GM19468 (cell line): ENCODE data around the gene RNF11.
A peak's percentile ranks its signal among the peaks of the same experiment; 100 is the strongest.
"Not testable (repeated sequence)": the region's sequence is repeated elsewhere in the genome, so short reads cannot be mapped to it uniquely, and the experiment has no call there.

ENCODE experiments used
- ATAC-seq: cut with Tn5 transposase; IDR thresholded peaks from one replicate; pipeline ENCODE4 v1.9.1; 2021; ENCODE audit warnings: mild to moderate bottlenecking, moderate library complexity, moderate number of reproducible peaks; ENCODE audit not compliant: unreplicated experiment; ENCODE audit errors: extremely low read depth

The RNF11 gene, protein sequence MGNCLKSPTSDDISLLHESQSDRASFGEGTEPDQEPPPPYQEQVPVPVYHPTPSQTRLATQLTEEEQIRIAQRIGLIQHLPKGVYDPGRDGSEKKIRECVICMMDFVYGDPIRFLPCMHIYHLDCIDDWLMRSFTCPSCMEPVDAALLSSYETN

GRCh38 chr1:51235673-51236530, at the start of gene RNF11:
RNF11 (plus strand) TSS chr1:51236273; CDS start chr1:51236757, 484 bp downstream.
- ATAC-seq, result peak; percentile 74

DNA sequence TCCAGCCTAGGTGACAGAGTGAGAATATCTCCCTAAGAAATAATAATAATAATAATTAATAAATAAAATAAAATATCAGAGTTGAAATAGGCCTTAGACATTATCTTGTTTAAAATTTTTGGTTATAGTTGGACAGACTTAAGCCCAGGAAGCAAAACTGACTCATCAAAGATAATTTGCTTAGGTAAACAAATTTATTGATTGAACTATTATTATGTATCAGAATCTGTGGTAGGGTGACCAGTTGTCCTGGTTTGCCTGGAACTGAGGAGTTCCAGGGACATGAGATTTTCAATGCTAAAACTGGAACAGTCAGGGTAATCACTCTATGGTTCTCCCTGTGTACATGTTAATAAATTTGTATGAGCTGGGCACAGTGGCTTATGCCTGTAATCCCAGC, 47.8 kb upstream of the RNF11 start:
- no peak for ATAC-seq

- ATAC-seq, result no peak
These were observed 46.5 kb upstream of the RNF11 start for GRCh38 chr1:51189421-51190073.

DNA sequence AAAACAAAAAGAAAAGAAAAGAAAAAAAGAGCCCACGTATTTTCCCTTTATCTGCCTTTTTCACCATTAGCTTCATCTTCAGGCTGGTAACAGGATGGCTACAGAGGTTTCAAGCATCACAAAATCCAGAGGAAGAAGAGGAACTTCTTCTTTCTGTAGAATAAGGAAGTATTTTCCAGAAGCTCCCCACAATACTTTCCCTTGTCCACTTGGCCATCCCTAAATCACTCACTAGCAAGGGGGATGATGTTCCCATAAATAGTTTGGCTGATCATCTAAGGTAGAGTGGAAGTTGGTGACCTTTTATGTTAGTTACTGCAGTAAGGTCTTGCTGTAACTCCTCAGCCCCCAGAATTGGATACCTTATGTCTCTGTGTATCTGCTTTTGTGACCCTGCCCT, 45.1 kb upstream of the RNF11 start:
- no peak for ATAC-seq

GRCh38 chr1:51192213-51192843, 43.7 kb upstream of the RNF11 start:
- ATAC-seq, result no peak

DNA sequence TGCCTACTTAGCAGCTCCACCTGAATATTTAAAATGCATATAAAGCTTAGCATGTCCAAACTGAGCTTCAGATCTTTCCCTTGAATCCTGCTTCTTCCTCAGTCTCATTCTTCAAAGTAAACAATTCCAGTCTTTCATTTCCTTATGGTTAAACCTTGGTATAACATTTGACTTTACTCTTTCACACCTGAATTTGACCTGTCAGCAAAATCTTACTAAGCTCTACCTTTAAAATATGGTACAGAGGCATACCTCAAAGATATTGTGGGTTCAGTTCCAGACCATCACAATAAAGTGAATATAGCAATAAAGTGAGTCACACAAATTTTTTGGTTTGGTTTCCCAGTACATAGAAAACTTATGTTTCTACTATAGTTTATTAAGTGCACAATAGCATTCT, 42.5 kb upstream of the RNF11 start:
- ATAC-seq, result no peak

- ATAC-seq, result peak; percentile 81
These were observed 32.8 kb upstream of the RNF11 start for GRCh38 chr1:51203121-51203873.

DNA sequence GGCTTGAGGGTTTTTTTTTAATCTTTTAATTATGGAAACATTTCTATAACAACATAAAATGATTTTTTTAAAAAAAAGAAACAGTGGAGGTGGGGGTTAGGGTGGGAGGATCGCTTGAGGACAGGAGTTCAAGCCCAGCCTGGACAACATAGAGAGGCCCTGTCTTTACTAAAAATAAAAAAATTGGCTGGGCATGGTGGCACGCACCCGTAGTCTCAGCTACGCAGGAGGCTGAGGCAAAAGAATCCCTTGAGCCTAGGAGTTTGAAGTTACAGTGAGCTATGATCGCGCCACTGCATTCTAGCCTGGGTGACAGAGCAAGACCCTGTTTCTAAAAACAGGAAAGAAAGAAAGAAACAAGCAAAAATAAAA, 32.2 kb upstream of the RNF11 start:
- ATAC-seq, result no peak

GRCh38 chr1:51210055-51210454, 26.0 kb upstream of the RNF11 start:
- no peak for ATAC-seq

- ATAC-seq, result no peak
These were observed 25.4 kb upstream of the RNF11 start for GRCh38 chr1:51210676-51211075.

GRCh38 chr1:51214615-51215131, 21.4 kb upstream of the RNF11 start:
- ATAC-seq, result no peak

- no peak for ATAC-seq
These were observed 20.9 kb upstream of the RNF11 start for GRCh38 chr1:51215169-51215568.

GRCh38 chr1:51216631-51217030, 19.4 kb upstream of the RNF11 start:
- ATAC-seq, result no peak

DNA sequence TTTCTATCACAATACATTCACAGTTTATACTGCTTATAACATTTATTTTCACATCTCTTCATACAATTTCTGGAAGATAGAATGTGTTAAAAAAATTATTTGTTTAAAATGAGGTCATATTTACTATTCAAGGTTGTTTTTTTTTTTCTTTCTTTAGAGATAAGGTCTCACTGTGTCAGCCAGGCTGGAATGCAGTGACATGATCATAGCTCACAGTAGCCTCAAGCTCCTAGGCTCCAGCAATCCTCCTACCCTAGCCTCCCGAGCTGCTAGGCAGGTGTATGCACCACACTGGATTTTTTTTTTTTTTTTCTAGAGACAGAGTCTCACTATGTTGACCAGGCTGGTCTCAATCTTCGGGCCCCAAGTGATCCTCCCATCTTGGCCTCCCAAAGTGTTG, 19.0 kb upstream of the RNF11 start:
- no peak for ATAC-seq

DNA sequence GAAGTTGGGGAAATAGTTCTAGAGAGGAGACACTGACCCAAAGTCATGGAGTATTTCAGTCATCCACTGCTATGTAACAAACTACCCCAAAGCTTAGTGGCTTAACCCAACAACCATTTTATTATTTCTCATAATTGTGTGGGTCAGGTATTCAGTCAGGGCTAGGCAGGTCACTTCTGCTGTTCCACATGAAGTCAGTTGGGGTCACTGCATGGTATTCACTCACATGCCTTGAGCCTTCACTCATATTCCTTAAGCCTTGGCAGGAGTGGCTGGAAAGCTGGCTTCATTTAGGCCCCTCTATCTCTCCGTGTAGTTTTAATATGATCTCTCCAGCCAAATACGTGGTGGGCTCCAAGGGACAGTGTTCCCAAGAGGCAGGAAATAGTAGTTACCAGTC, 17.5 kb upstream of the RNF11 start:
- no peak for ATAC-seq

- ATAC-seq, result no peak
These were observed 17.1 kb upstream of the RNF11 start for GRCh38 chr1:51219022-51219421.

- ATAC-seq, result not testable (repeated sequence)
These were observed 14.5 kb upstream of the RNF11 start for GRCh38 chr1:51221529-51221928.

- ATAC-seq, result no peak
These were observed 13.8 kb upstream of the RNF11 start for GRCh38 chr1:51222136-51222787.

DNA sequence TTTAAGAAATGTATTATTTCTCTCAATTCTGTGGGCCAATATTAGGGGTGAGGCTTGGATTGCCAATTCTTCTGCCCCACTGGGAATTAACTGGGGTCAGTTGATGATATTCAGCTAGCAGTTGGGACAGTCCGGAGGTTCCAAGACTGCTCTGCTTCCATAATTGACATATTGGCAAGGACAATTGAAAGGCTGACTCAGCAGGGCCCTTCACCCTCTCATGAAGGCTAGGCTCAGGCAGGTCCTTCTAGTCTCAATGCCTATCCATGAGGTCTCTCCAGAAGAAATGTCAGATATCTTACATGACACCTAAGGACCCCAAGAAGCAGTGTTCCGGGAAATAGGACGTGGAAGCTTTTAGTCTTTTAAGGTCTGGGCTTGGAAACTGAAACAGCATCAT, 13.3 kb upstream of the RNF11 start:
- ATAC-seq, result no peak

DNA sequence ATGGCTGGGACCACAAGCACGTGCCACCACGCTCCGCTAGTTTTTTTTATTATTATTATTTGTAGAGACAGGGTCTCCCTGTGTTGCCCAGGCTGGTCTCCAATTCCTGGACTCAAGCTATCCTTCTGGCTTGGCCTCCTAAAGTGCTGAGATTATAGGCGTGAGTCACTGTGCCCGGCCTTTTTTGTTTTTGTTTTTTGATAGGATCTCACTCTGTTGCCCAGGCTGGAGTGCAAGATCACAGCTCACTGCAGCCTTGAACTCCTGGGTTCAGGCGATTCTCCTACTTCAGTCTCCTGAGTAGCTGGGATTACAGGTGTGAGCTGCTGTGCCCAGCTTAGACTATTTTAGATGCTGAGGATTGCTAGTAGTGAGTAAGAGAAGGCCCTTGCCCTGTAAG, 11.8 kb upstream of the RNF11 start:
- ATAC-seq, result no peak
